Epithelial cell of esophagus (primary cell): ENCODE measurements around the gene GRAMD2A.

Experiments used
- DNase-seq: peaks from one replicate; pipeline ENCODE4 v3.0.0; 2010; ENCODE audit warnings: low read depth
- H3K4me3 ChIP-seq: 2 replicates; pipeline ENCODE4 v1.5.1; 2011; ENCODE audit warnings: mild to moderate bottlenecking, low read length, control low read depth
- CTCF ChIP-seq: IDR thresholded peaks from 2 replicates; pipeline ENCODE4 v1.5.1; 2011; ENCODE audit warnings: low read depth, mild to moderate bottlenecking, low read length, control low read depth, inconsistent platforms; ENCODE audit not compliant: insufficient read depth; ENCODE audit errors: missing control alignments

GRAMD2A gene

GRCh38 chr15:72136170-72137051, 61.2 kb downstream of the GRAMD2A start:
- TF ChIP-seq CTCF: no peak
- DNase-seq: no peak
- no peak overlapping the region for H3K4me3 ChIP-seq

GRCh38 chr15:72135719-72136118, 61.9 kb downstream of the GRAMD2A start:
- no peak for TF ChIP-seq CTCF
- DNase-seq: no peak

GRCh38 chr15:72133211-72133610, 64.4 kb downstream of the GRAMD2A start:
- no peak for TF ChIP-seq CTCF
- H3K4me3 ChIP-seq: no peak overlapping the region
- DNase-seq: no peak

More at GRCh38 chr15:72135719-72136118, 61.9 kb downstream of the GRAMD2A start:
- H3K4me3 ChIP-seq: no peak overlapping the region

- DNase-seq: no peak
- no peak for TF ChIP-seq CTCF
- H3K4me3 ChIP-seq: no peak overlapping the region
These were observed 65.7 kb downstream of the GRAMD2A start for GRCh38 chr15:72131922-72132321.

- no peak for TF ChIP-seq CTCF
- no peak overlapping the region for H3K4me3 ChIP-seq
- DNase-seq: no peak
These were observed 67.3 kb downstream of the GRAMD2A start for GRCh38 chr15:72130272-72130671.

- no peak overlapping the region for H3K4me3 ChIP-seq
- no peak for TF ChIP-seq CTCF
- DNase-seq: no peak
These were observed 69.2 kb downstream of the GRAMD2A start for GRCh38 chr15:72128359-72128758.
